NCI-H446 (cell line): ENCODE measurements around the gene WDR72.
"Not testable (repeated sequence)": the region's sequence is repeated elsewhere in the genome, so short reads cannot be mapped to it uniquely, and the experiment has no call there.

Experiments used
- DNase-seq, 2 experiments: peaks; one replicate each; lab custom pipeline; 2025; lab: John Stamatoyannopoulos, UW

Gene WDR72

DNA sequence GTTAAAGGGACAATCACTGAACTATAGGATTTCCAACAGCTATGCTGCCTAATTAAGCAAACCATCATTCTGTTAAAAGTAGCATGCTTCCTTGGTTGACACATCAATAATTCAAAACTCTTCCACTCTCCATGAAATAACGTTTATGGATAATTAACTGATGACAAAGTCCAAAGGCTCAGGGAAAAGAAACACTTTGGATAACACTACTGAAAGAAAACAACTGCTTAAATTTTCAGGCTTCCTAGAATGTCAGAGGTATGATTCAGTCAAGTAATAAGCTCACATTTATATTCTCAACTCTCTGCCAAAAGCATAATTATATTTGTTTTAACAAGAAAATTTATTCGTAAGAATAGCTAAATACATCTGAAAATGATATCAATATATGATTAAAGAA, 49.6 kb downstream of the WDR72 start:
- DNase-seq, result peak in 1 of 2 experiments; percentile 16

GRCh38 chr15:53695365-53695764, 64.1 kb downstream of the WDR72 start:
- no peak for DNase-seq

GRCh38 chr15:53694476-53694874, 65.0 kb downstream of the WDR72 start:
- peak in 1 of 2 experiments; percentile 52 for DNase-seq

- DNase-seq, result peak; percentile 61 to 87
Measured at GRCh38 chr15:53693729-53694475, 65.6 kb downstream of the WDR72 start.

GRCh38 chr15:53684162-53684561, 75.3 kb downstream of the WDR72 start:
- DNase-seq, result not testable (repeated sequence)

- peak in 1 of 2 experiments; percentile 30 for DNase-seq
Measured at GRCh38 chr15:53681056-53681455, 78.4 kb downstream of the WDR72 start.

GRCh38 chr15:53675832-53676231, 83.6 kb downstream of the WDR72 start:
- DNase-seq, result no peak

- no peak for DNase-seq
Measured at GRCh38 chr15:53671545-53671944, 87.9 kb downstream of the WDR72 start.

DNA sequence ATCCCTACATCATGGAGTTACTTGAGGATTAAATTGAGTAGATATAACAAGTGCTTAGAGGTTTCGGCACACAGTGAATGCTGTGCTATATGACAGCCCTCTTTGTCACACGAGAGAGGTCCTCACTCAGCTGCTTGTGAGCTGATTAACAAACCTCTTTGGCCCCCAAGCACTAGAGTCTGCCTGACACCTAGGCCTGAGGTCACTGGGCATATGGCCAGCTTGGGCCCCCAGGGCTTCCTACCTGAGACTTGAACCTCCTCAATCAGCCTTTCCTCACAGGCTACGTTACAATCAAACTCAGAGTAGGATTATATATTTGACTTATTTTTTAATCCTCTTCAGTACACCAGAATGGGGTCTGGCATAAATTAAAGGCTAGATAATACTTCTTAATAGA, 88.8 kb downstream of the WDR72 start:
- DNase-seq, result no peak

DNA sequence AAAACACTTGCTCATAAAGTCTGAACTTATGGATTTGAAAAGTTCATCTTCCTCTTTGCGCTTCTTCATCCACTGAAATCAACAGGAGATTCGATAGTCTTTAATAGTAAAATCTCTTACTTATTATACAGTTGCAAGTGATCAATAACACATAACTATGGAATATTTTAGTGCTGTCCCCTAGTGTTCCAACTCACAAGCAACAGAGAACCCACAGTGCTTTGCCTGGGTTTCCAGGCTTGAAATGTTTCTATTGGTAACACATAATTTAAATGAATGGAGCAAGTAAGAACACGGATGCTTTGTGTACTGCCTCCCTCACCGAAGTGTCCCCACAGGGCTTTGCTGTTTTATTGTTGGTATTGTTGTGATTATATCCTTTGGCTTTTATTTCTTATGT, 93.5 kb downstream of the WDR72 start:
- DNase-seq, result peak in 1 of 2 experiments; percentile 11

- DNase-seq, result peak; percentile 55 to 78
Measured at GRCh38 chr15:53658827-53659555, 100.5 kb downstream of the WDR72 start.

DNA sequence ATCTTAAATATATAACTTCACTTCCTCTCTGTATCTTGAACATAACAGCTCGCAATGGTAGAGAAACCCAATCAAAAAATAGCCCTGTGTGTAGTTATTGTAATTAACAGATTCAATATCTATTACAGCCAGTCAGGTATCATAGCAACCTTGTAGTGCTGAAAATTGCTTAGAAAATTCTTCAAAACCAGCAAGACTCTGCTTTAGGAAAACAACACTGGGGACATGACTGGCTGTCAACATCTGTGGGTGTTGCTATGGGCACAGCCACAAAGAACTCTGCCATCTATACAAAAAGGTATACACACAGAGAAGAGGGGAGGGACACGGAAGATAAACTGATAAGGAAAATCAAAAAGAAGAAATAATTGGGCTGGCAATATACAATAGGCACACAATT, 101.2 kb downstream of the WDR72 start:
- no peak for DNase-seq

DNA sequence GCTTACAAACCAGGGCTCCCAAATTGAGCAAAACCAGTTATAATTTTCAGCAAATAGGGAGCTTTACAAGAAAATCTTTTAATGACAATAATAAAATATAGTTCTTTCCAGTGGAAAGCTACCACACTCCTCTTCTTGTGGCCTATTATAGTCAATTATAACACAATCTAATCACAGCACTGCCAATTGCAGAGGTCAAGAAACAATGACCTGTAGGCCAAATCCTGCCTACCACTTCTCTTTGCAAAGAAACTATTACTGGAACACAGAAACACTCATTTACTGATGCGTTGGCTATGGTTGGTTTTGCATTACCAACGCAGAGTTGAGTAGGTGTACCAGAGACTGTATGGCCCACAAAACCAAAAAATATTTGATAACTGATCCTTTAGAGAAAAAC, 110.5 kb downstream of the WDR72 start:
- DNase-seq, result no peak

DNA sequence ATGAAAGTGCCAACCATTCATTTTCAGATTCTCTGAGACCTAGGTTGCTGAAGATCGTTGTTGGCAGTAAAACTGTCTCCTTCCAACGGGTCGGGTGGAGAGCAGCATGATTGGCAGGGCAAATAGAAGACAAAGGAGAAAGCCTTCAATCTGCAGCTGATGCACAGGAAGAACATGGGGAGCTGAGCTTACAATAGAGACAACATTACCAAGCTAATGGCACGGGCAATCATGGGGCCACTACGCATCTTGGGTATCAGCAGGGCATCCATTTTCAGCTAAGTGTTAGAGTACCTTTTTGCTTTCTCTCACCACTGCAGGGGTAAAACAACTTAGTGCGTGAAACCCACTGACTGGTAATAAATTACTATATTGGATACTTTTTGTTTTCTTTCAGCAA, 114.8 kb downstream of the WDR72 start:
- DNase-seq, result no peak

DNA sequence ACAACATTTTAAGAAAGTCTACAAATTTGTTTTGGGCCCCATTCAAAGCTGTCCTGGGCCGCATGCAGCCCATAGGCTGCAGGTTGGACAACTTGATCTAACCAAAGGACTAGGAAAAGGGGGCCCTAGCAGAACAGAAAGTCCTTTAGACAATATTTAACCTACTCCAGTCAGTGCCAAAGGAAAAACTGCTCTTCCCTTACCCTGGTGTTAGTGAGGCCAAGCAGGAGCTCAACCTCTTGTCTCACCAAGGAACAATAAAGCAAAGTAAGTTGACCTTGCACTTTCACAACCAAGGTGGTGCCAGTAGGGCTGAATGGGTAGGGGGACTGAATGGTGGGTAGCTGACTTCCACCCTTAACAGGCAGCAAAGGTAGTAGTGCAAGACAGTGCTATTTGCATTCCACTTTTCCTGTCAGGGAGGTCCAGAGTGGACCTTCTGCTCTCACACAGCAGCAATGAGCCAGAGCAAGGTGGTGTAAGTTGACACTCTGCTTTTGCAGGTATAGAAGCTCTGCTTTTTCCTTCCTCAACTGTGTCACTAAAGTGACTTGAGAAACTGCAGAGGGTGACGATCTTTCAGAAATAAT, 124.9 kb downstream of the WDR72 start:
- no peak for DNase-seq

DNA sequence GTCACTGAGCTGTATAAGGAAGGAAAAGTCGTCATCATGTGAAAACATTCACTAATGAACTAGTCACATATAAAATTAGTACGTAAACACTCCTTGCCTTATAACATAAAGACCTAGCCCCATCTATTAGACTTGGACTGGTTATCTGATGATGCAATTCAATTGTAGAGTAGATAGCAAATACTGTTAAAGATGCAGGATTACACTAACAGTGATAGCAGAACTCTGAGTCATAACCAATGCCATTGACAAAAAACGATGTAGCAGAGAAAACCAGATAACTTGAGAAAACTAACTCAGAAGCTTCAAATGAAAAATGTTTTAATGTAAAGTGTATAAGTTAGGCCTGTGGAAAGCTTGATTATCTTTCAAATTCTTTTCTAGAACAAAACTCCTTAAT, 132.2 kb downstream of the WDR72 start:
- DNase-seq, result no peak

- DNase-seq, result no peak
Measured at GRCh38 chr15:53625962-53626845, 133.3 kb downstream of the WDR72 start.

- DNase-seq, result no peak
Measured at GRCh38 chr15:53625260-53625659, 134.2 kb downstream of the WDR72 start.

DNA sequence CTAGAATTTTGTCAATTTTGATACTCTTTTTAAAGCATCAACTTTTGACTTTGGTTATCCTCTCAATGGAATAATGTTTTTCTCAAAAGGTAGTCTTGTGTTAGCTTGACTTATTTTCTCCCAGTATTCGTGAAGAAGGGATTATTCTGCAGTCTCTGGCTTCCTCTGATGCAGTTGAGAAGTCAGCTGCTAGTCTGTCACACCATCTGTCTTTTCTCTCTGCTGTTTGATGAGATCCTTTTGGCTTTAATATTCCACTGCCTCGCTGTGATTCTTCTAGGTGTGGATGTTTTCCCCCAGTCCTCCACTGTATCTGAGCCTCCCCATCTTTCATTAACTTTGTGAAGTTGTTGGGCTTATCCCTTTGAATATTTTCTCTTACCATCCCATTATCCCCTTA, 141.0 kb downstream of the WDR72 start:
- peak; percentile 37 to 53 for DNase-seq

DNA sequence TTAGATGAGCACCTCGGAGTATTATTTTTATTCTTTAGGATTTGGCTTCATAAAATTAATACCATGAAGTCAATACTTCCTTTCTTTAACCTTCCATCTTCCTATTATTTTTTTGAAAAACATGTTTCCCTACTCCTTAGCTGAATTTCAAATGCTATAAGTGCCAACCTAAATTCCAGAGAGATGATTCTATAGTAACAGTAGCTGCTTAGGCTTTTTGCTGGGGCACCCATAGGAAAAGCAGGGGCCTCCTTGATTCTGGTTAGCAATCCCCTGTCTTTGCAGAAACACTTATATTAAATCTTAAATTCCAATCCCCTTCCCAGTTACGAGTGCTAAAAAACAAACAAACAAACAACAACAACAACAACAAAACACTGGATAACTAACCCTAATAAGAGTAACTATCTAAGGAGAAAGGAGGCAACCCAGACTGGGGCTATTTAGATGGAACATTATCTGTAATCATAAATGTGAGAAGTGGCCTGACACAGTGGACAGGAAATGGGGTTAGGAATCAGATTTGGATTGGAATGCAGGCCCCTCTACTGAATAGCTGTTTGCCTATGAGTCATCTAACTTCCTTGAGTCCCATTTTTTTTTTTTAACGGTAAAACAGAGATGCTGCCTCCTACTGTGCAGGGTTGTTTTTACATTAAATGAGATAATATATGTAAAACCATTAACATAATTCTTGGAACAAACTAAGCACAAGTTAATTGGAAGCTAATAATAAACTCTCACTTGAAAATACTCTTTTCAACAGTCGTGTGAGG, 148.1 kb downstream of the WDR72 start:
- DNase-seq, result no peak

GRCh38 chr15:53591041-53591440, 168.4 kb downstream of the WDR72 start:
- no peak for DNase-seq
